HG02759 (cell line): ENCODE data around the gene MBOAT1.

Source experiments
- ATAC-seq: cut with Tn5 transposase; IDR thresholded peaks from one replicate; pipeline ENCODE4 v1.9.1; 2021; ENCODE audit warnings: mild to moderate bottlenecking, moderate library complexity; ENCODE audit not compliant: unreplicated experiment

MBOAT1 gene

DNA sequence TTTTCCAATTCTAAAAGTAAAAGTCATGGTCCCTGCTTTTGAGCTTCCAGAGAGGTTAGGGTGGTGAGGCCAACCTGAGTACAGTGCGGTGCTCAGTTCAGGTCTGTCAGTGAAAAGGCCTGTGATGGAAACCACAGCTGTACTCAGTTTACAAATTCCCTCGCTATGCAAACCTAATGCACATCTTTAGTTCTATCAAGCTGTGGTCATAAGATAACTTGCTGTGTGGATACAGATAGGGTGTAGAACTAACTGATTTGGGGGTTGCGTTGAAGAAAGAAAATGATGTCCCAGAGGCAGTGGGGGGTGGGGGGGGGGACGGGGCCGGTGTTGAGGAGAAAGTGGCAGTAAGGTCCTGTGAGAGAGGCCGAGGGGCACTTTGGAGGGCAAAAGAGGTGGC lies 22.8 kb upstream of the MBOAT1 start:
- ATAC-seq: no peak

DNA sequence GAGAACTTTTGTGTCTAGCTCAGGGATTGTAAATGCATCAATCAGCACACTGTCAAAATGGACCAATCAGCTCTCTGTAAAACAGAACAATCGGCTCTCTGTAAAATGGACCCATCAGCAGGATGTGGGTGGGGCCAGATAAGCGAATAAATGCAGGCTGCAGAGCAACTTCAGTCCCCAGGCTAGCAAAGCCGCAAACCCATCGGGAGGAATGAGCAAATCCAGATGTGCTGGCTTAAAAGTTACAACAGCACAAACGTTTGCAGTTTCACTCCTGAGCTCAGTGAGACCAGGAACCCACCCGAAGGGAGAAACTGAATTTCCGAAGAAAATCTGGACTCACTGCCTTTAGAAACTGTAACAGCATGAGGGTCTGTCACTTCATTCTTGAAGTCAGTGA lies 21.9 kb upstream of the MBOAT1 start:
- ATAC-seq: no peak

DNA sequence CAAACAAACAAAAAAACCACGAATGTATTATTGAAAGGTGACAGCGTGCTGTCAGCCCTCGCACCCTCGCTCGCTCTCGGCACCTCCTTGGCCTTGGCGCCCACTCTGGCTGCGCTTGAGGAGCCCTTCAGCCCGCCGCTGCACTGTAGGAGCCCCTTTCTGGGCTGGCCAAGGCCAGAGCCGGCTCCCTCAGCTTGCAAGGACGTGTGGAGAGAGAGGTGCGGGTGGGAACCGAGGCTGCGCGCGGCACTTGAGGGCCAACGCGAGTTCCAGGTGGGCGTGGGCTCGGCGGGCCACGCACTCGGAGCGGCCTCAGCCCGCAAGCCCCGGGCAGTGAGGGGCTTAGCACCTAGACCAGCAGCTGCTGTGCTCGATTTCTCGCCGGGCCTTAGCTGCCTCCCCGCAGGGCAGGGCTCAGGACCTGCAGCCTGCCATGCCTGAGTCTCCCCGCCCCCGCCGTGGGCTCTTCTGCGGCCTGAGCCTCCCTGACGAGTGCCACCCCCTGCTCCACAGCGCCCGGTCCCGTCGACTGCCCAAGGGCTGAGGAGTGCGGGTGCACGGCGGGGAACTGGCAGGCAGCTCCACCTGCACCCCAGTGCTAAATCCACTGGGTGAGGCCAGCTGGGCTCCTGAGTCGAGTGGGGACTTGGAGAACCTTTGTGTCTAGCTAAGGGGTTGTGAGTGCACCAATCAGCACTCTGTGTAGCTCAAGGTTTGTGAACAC lies 20.9 kb upstream of the MBOAT1 start:
- ATAC-seq: no peak

DNA sequence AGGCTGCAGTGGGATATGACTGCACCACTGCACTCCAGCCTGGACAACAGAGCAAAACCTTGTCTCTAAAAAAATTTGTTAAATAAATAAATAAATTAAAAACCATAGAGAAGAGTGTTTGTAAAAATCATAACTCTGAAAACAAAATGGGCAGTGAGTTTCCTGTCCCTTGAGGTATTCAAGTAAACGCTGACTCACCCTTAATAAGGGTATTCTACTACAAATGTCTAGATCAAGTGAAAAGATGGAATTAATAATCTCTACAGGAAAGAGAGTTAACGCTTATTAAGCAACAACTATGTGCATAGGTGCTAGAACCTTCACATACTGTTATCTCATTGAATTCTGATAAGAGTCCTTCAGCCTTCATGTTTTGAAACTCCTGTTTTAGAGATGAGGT lies 19.9 kb upstream of the MBOAT1 start:
- no peak for ATAC-seq

DNA sequence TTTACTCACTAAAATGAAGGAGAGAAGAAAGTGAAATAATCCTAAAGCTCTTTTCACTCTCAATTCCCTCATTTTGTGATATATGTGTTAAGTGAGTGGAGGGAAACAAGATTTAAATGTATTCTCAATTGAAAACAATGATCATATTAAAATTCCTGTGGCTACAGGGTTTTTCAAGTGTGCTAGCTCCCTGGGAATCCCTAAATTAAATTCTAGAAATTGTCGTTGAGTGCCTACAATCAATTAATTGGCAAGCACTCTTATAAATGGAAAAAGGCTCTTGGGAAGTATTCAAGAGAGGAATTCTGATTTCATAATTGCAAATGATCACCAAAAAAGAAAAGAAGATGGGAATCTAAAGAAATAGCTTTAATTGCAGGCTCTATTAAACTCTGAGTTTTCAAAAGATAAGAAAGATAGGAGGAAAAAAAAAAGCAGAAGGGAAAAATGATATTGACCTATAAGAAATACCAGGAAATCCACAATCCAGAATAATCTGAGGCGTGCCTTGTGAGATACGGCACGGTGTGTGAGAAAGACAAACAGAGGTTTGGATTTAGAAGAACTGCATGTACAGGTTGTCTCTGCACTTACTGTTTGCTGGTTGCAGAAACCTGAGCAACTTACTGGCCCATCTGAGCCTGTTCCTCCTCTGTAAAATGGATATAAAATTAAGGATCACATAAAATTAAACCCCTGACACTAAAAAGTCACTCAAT lies 18.3 kb upstream of the MBOAT1 start:
- ATAC-seq: no peak

DNA sequence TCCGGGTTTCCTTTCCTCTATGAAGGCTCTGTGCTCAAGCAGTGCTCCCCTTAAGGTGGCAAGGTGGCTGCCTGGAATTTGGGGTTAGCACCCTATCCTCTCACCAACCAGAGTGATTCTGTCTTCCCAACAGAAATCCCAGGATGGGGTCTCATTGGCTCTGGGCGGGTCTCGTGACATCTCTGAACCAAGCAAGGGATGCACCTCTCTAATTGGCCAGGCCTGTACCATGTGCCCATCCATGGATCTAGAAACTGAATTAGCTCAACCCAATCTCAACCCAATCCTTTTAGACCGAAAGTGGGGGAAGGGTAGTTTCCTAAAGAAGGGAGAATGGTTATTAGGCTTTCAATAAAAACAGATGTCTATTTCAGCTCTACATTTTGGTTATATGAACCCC lies 17.6 kb upstream of the MBOAT1 start:
- ATAC-seq: no peak

DNA sequence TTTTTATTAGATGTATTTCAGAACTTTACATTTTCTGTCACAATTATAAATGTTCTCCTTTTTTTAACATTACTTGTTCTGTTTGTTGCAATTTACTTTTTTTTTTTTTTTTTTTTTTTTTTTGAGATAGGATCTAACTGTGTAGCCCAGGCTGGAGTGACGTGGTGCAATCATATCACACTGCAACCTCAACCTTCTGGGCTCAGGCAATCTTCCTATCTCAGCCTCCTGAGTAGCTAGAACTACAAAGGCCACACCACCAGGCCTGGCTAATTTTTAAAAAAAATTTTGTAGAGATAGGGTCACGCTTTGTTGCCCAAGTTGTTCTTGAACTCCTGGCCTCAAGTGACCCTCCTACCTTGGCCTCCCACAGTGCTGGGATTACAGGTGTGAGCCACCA lies 15.1 kb upstream of the MBOAT1 start:
- no peak for ATAC-seq

DNA sequence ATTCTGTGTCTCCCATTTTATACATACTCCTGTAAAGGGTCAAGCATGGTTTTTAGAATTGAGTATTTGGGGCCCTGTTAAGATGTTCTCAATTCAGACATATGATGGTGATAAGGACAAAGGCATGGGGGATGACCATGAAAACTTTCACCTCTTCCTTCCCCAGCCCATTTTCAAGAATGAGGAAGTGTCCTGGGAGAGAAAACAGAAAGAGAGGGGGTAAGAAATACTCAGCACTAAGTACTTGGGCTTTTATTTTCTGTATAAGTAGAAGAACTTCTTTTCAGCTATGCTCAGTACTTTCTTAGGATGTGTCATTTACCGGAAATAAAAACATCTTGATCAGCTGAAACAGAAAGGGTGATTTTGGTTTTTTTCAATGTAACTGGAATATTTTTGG lies 10.9 kb upstream of the MBOAT1 start:
- ATAC-seq: no peak

DNA sequence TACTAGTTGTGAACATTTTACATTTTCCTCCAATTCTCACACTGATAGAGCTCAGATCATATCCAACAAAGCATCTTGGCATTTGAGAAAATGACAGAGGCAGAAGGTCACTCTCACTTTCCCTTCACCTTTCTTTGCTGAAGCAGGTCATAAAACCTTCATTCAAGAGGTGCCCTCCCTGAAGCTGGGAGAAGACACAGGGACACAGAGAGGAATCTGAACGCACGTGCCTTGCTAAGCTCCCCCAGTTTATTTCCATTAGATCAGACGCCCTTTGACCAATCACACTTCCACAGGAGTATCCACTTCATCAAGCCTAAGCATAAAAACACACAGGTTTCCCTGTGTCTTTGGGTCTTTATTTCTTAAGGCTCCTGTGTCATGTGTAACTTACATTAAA lies 9.2 kb upstream of the MBOAT1 start:
- ATAC-seq: no peak

DNA sequence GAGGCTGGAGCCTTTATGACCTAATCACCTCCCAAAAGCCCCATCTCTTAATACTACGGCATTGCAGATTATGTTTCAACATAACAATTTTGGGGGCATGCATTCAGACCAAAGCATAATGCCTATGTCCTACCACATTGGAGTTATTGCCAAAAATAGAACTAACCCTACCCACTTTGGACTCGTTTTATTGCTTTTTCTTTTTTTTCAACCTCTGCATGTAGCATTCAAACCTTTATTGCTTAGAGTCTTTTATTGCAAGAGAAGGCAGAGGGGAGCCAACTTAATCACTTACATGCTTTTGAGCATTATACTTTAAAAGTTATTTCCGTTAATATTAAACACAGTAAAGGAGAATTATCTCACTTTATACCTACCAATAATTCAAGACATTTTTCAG lies 8.1 kb upstream of the MBOAT1 start:
- no peak for ATAC-seq

GRCh38 chr6:20217891-20218290 lies 5.6 kb upstream of the MBOAT1 start:
- no peak for ATAC-seq

DNA sequence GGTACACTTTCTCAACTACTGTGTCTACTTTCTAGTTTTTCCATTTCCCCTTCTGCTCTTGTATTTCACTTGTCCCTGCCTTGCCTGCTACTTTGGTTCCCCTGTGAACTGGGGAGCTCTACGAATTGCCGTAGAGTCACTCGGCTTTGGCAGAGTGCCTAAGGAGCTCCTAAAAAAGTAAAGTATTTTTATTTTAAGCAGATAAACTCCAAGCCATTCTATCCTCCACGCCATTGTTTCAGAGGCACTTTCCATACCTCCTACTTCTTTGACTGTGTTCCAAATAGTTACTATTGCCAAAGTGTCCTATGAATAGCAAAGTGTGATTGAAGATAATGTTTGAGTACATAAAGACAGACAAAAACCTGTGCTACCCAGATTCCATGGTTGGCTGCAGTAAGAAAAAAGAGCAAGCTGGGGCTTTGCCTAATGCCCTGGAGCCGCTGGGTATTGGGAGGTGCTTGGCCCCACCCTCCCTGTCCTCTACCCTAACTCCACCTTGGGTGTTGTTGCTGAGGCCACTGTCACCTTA lies 5.1 kb upstream of the MBOAT1 start:
- no peak for ATAC-seq

GRCh38 chr6:20215310-20215709 lies 3.0 kb upstream of the MBOAT1 start:
- no peak for ATAC-seq

- ATAC-seq: no peak
Observed at GRCh38 chr6:20213271-20213798, 1.1 kb upstream of the MBOAT1 start.

GRCh38 chr6:20211941-20212391 lies 303 bp downstream of the MBOAT1 start:
- ATAC-seq: peak; percentile 30

DNA sequence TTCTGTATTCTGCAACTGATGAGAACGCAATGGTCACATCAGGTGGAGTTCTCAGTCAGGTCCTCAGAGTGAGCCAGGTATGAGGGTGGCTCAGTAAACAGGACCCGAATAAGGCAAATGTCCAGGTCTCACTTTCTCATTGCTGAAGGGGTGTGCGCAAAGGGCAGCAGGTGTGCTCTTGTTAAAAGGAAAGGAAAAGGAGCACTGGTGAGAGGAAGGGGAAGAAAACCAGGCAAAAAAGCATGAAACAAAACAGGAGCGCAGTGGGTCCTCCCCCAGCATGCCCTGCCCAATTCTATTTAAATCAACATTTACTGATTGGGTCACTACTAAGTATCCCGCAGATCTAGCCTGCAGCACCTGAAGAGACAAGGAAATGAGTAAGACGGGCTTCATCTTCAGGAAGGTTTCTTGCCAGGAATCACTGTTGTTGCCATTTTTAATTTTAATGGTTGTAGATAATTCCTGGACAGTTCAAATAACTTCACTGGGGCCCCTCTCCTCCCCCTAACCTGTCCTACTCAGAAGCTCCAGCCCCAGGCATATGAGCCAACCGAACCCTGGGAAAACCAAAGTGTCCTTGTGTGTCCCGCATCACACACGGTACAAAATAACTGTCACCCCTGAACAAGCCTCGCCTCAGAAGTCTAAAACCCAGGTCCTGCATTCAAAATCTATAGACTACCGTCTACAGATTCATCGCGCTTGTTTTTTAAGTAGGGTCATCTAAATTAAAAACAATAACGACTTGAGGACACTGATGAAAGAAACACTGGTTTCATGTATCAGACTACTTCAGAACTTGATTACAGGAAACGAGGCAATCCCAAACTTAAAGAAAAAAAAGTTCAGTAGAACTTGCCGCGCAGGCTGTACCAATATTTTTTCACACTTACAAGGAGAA lies 980 bp downstream of the MBOAT1 start:
- peak; percentile 11 for ATAC-seq

GRCh38 chr6:20210158-20210557 lies 2.1 kb downstream of the MBOAT1 start:
- ATAC-seq: no peak

DNA sequence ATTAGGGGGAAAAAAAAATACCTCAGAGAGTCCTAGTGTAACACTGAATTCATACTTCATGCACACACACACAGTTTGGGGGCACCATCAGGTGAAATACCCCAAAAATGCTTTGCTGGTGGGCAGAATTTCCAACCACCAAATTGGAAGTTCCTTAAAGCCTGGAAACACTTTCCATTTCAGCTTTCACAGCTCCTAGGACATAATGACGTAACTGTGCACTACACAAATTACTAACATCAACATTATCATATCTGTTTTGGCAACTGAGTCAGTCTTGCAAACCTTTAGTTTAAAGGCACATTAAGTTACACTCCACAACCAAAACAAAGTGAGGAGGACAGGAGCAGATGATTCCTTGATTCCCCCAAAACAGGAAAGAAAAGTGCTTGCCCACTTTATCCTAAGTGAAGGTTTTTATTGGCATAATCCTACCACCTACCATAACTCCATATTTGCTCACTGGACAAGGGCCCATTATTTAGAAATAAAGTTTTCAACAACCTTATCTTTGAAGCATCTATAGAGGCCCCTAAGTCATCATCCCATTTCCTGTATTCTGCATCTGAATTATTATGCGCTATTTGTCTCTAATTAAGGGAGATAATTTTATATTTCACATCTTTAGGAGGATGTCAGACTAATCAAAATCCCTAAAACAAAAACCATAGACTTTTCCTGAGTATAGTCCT lies 3.4 kb downstream of the MBOAT1 start:
- no peak for ATAC-seq

- no peak for ATAC-seq
Observed at GRCh38 chr6:20207088-20207418, 5.2 kb downstream of the MBOAT1 start.

- no peak for ATAC-seq
Observed at GRCh38 chr6:20205722-20206161, 6.5 kb downstream of the MBOAT1 start.

DNA sequence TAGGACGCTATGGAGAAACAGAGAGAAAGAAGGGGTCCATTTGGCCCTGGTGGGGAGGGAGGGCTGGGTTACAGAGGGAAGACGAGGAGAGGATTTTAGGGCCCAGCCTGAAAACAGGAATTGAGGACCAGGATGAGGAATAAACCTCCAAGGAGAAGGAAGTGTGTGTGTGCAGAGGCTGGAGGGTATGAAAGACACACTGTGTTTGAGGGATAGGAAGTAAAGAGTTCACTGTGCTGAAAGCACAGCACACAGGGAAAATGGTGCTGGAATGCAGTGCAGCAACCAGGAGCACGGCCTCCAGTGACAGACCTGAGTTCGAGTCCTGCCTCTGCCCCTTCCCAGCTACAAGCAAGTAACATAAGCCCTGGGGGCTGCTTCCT lies 7.8 kb downstream of the MBOAT1 start:
- no peak for ATAC-seq
